HFFc6 (cell line): Measurements from ENCODE around the gene MARCKSL1. TPM values are rescaled to one million over a fixed set of nuclear protein-coding genes. Genes with fewer than 3 reads are reported as not detected.
A peak's percentile ranks its signal among the peaks of the same experiment; 100 is the strongest.
"Not testable (repeated sequence)": the region's sequence is repeated elsewhere in the genome, so short reads cannot be mapped to it uniquely, and the experiment has no call there.

Source experiments
- DNase-seq: peaks from one replicate; pipeline ENCODE4 v3.0.0-alpha.2; 2018
- H3K27ac Mint-ChIP-seq: 2 replicates; pipeline ENCODE4 v1.8.0; 2020; ENCODE audit warnings: mild to moderate bottlenecking, mixed read lengths
- H3K27me3 Mint-ChIP-seq: 2 replicates; pipeline ENCODE4 v1.8.0; 2021; ENCODE audit warnings: mild to moderate bottlenecking, moderate library complexity, mixed read lengths; ENCODE audit not compliant: insufficient read depth
- H3K36me3 Mint-ChIP-seq: 2 replicates; pipeline ENCODE4 v1.8.0; 2021; ENCODE audit warnings: low read depth, mixed read lengths
- H3K4me1 Mint-ChIP-seq: 2 replicates; pipeline ENCODE4 v1.8.0; 2020; ENCODE audit warnings: low read depth, mixed read lengths
- H3K4me3 Mint-ChIP-seq: 2 replicates; pipeline ENCODE4 v1.8.0; 2020; ENCODE audit warnings: mild to moderate bottlenecking, moderate library complexity, mixed read lengths
- H3K9me3 Mint-ChIP-seq: 2 replicates; pipeline ENCODE4 v1.8.0; 2020; ENCODE audit warnings: mild to moderate bottlenecking, mixed read lengths
- total RNA-seq, 6 experiments: library from RNA; stranded (reverse); fragmentation: NEBNext Ultra II Directional; extraction: Animal tissue kit (Norgen Biotek cat#: 25700); gene quantifications; 2 replicates in 1 of 6; 3 replicates in 5 of 6; pipeline ENCODE4 v1.2.3, GENCODE V29; 2021
- TF ChIP-seq, protein P1 (sequence below): fragments of 200-600 bp; sonication (generic); IDR thresholded peaks from 2 replicates; pipeline ENCODE4 v1.5.0; 2021; ENCODE audit warnings: antibody characterized with exemption, mild to moderate bottlenecking

MARCKSL1 gene
- total RNA-seq, 6 experiments from 2014 or later = 7.8 to 12.8 (median 11.4) TPM

DNA sequence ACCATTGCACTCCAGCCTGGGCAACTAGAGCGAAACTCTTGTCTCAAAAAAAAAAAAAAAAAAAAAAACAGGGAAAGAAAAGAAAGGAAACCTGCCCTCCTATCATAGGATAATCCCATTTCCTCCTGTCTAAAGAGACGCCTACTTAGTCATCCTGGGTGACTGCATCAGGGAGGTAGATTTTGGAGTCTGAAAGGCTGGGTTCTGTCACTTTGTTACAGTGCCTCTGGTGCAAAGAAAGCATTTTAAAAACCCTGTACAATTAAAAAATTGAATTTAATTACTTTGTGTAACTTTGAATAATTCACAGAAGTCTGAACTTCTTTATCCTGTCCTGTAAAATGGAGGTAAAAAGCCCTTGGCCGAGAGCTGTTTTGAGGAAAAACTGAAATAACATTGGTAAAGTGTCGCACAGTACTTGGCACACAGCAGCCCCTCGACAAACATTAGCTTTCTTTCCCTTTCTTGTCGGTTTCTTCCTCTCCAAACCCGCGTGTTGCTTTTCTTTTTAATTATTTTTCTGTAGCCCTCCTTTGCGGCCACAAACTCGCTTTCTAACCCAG is 44.8 kb downstream of the MARCKSL1 start:
- peak; percentile 57 for DNase-seq
- Mint-ChIP-seq H3K36me3 (peaks cover 13% of the 10 kb centered on the region), H3K27ac (peak overlapping the region; percentile 96), H3K4me3 (peak overlapping the region; percentile 98), H3K27me3 (peaks cover 2% of the 10 kb centered on the region; the same call in 1 of the 2 replicates), H3K9me3 (no peaks in the 10 kb centered on the region), H3K4me1 (peaks cover 17% of the 10 kb centered on the region)
- TF ChIP-seq, protein P1, sequence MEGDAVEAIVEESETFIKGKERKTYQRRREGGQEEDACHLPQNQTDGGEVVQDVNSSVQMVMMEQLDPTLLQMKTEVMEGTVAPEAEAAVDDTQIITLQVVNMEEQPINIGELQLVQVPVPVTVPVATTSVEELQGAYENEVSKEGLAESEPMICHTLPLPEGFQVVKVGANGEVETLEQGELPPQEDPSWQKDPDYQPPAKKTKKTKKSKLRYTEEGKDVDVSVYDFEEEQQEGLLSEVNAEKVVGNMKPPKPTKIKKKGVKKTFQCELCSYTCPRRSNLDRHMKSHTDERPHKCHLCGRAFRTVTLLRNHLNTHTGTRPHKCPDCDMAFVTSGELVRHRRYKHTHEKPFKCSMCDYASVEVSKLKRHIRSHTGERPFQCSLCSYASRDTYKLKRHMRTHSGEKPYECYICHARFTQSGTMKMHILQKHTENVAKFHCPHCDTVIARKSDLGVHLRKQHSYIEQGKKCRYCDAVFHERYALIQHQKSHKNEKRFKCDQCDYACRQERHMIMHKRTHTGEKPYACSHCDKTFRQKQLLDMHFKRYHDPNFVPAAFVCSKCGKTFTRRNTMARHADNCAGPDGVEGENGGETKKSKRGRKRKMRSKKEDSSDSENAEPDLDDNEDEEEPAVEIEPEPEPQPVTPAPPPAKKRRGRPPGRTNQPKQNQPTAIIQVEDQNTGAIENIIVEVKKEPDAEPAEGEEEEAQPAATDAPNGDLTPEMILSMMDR = no peak

DNA sequence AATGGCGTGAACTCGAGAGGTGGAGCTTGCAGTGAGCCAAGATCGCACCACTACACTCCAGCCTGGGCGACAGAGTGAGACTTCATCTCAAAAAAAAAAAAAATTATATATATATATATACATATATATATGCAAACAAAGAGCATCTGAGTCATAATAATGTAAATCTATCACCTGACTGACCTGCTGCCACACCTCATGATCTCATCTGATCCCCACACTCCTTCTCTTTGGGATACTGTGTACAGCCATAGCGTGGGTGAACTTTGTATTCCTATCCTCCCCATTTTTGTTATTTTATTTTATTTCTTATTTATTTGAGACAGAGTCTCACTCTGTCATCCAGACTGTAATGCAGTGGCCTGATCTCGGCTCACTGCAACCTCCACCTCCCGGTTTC is 46.8 kb downstream of the MARCKSL1 start:
- H3K9me3 Mint-ChIP-seq = no peaks in the 10 kb centered on the region
- no peak overlapping the region for H3K27ac Mint-ChIP-seq
- H3K4me1 Mint-ChIP-seq = peaks cover 17% of the 10 kb centered on the region
- H3K27me3 Mint-ChIP-seq = peaks cover 2% of the 10 kb centered on the region; the same call in 1 of the 2 replicates
- H3K4me3 Mint-ChIP-seq = no peak overlapping the region
- TF ChIP-seq, protein P1 = no peak
- DNase-seq = no peak
- H3K36me3 Mint-ChIP-seq = peaks cover 7% of the 10 kb centered on the region; the same call in 1 of the 2 replicates

DNA sequence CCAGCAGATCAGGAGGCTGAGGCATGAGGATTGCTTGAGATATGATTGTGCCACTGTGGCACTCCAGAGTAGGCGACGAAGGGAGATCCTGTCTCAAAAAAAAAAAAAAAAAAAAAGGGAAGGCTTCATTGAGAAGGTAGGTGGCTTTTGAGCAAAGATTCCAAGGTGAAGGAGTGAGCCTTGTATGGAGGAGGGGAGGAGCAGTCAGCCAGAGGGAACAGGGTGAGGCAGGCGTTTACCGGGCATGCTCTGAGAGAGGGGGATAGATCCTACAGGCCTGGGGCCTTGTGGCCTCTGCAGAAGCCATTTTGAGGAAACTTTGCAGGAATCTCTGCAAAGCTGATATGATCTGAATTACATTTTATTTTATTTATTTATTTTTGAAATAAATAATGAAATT is 49.3 kb downstream of the MARCKSL1 start:
- Mint-ChIP-seq H3K4me1 (peaks cover 8% of the 10 kb centered on the region), H3K9me3 (no peaks in the 10 kb centered on the region)
- TF ChIP-seq, protein P1 = no peak

DNA sequence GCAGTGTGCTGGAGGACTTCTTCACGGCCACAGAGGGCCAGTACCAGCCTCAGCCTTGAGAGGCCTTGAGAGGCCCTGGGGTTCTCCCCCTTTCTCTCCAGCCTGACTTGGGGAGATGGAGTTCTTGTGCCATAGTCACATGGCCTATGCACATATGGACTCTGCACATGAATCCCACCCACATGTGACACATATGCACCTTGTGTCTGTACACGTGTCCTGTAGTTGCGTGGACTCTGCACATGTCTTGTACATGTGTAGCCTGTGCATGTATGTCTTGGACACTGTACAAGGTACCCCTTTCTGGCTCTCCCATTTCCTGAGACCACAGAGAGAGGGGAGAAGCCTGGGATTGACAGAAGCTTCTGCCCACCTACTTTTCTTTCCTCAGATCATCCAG is 50.4 kb downstream of the MARCKSL1 start:
- TF ChIP-seq, protein P1 = no peak
- peaks cover 2% of the 10 kb centered on the region; the same call in 1 of the 2 replicates for H3K27me3 Mint-ChIP-seq
- H3K36me3 Mint-ChIP-seq = no peaks in the 10 kb centered on the region
- H3K27ac Mint-ChIP-seq = no peak overlapping the region
- no peaks in the 10 kb centered on the region for H3K9me3 Mint-ChIP-seq
- no peaks in the 10 kb centered on the region for H3K4me1 Mint-ChIP-seq
- no peak overlapping the region for H3K4me3 Mint-ChIP-seq
- no peak for DNase-seq

More for the DNA sequence above, 49.3 kb downstream of the MARCKSL1 start:
- H3K4me3 Mint-ChIP-seq = no peak overlapping the region
- no peaks in the 10 kb centered on the region; the same call in 1 of the 2 replicates for H3K27me3 Mint-ChIP-seq
- DNase-seq = no peak
- H3K36me3 Mint-ChIP-seq = no peaks in the 10 kb centered on the region
- no peak overlapping the region for H3K27ac Mint-ChIP-seq

DNA sequence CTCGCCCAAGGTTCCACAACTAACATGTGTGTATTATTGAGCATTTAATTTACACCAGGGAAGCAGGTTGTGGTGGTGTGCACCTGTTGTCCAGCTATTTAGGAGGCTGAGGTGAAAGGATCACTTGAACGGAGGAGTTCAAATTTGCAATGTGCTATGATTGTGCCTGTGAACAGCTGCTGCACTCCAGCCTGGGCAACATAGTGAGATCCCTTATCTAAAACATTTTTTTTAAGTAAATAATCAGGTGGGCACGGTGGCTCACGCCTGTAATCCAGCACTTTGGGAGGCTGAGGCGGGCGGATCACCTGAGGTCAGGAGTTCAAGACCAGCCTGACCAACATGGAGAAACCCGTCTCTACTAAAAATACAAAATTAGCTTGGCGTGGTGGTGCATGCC is 51.3 kb downstream of the MARCKSL1 start:
- not testable (repeated sequence) for H3K4me1 Mint-ChIP-seq, H3K4me3 Mint-ChIP-seq, H3K36me3 Mint-ChIP-seq, DNase-seq, H3K27ac Mint-ChIP-seq, H3K9me3 Mint-ChIP-seq, H3K27me3 Mint-ChIP-seq

Other genes with a start within 250 kb of the MARCKSL1 start
- gene KPNA6, start 228.2 kb downstream of the MARCKSL1 start, total RNA-seq = 100 to 1,000 TPM; 116 to 132 (median 122) TPM
- 10 to 100 TPM; 89.4 to 95.2 (median 93.0) TPM for gene TXLNA, start 156.6 kb downstream of the MARCKSL1 start, total RNA-seq
- gene CCDC28B, start 135.6 kb downstream of the MARCKSL1 start, total RNA-seq = 10 to 100 TPM; 12.5 to 15.7 (median 15.3) TPM
- 1 to 10 TPM in 5 of 6 experiments, under 1 TPM in 1; 0.81 to 2.4 (median 2.2) TPM for gene IQCC, start 130.6 kb downstream of the MARCKSL1 start, total RNA-seq
- not detected for gene DCDC2B, start 127.1 kb downstream of the MARCKSL1 start, total RNA-seq
- gene TMEM234, start 113.9 kb downstream of the MARCKSL1 start, total RNA-seq = 10 to 100 TPM; 18.5 to 23.7 (median 20.3) TPM
- 100 to 1,000 TPM; 279 to 313 (median 285) TPM for gene EIF3I, start 113.8 kb downstream of the MARCKSL1 start, total RNA-seq
- gene FAM167B, start 89.0 kb downstream of the MARCKSL1 start, total RNA-seq = 1 to 10 TPM; 1.1 to 2.1 (median 1.5) TPM
- gene LCK, start 85.0 kb downstream of the MARCKSL1 start, total RNA-seq = not detected
- gene HDAC1, start 44.1 kb downstream of the MARCKSL1 start, total RNA-seq = 10 to 100 TPM; 78.5 to 94.9 (median 92.2) TPM
- gene FAM229A, start 26.3 kb upstream of the MARCKSL1 start, total RNA-seq = 1 to 10 TPM; 1.1 to 3.0 (median 1.7) TPM
- 1 to 10 TPM in 1 of 6 experiments, under 1 TPM in 5; 0.38 to 1.2 (median 0.72) TPM for gene TSSK3, start 26.3 kb upstream of the MARCKSL1 start, total RNA-seq
- gene BSDC1, start 58.2 kb upstream of the MARCKSL1 start, total RNA-seq = 10 to 100 TPM; 52.9 to 65.5 (median 60.1) TPM
- gene ZBTB8B, start 128.8 kb upstream of the MARCKSL1 start, total RNA-seq = not detected
- gene ZBTB8A, start 203.2 kb upstream of the MARCKSL1 start, total RNA-seq = 1 to 10 TPM; 4.4 to 6.8 (median 5.6) TPM